GM12878 (cell line): ENCODE measurements around the gene DYSF. TPM values are rescaled to one million over a fixed set of nuclear protein-coding genes. Genes with fewer than 3 reads are reported as not detected.

Experiments
- ATAC-seq: fragments of 200-7000 bp; cut with Tn5 transposase; 3 replicates; pipeline ENCODE4 v1.9.1; 2020; ENCODE audit warnings: mild to moderate bottlenecking, moderate library complexity
- BruUV-seq: library from RNA; stranded (reverse); fragments of 400-500 nt; replicated peaks from 2 replicates; lab custom pipeline; 2021; lab: Mats Ljungman, UMichigan
- CTCF ChIA-PET: fragments of 300-600 bp; sonication (Branson Sonifier 250); formaldehyde crosslinking; extraction: SDS; loops from one replicate; lab custom pipeline; 2021; ENCODE audit warnings: inconsistent platforms; lab: Yijun Ruan, JAX
- POLR2A ChIA-PET: fragments of 350-600 bp; formaldehyde crosslinking; extraction: SDS; loops from one replicate; lab custom pipeline; 2021; ENCODE audit warnings: inconsistent platforms; lab: Charles Lee
- RAD21 ChIA-PET: fragments of 300-600 bp; sonication (Branson Sonifier 250); formaldehyde crosslinking; loops from one replicate; lab custom pipeline; 2023; ENCODE audit warnings: antibody characterized with exemption; ENCODE audit not compliant: unreplicated experiment; lab: Charles Lee
- SMC1A ChIA-PET: fragments of 300-600 bp; sonication (Branson Sonifier 250); formaldehyde crosslinking; loops from one replicate; lab custom pipeline; 2023; ENCODE audit not compliant: unreplicated experiment, uncharacterized antibody; lab: Charles Lee
- DNase-seq: peaks from one replicate; pipeline ENCODE4 v3.0.0-alpha.2; 2011; ENCODE audit warnings: low read depth, low spot score
- FAIRE-seq: peaks from 3 replicates; lab custom pipeline; 2011; peaks lifted over from hg19 to GRCh38; lab: Jason Lieb, UNC
- H2AFZ ChIP-seq: 2 replicates; pipeline ENCODE4 v1.6.0; 2011; ENCODE audit warnings: low read depth, low read length, control low read depth; ENCODE audit not compliant: control insufficient read depth
- H3K27ac ChIP-seq: 2 replicates; pipeline ENCODE4 v1.5.1; 2011; ENCODE audit warnings: control low read depth; ENCODE audit not compliant: control insufficient read depth, insufficient read depth
- H3K27me3 ChIP-seq, 2 experiments: replicated peaks in 1 of 2; 2 replicates each; pipeline versions ENCODE4 v1.6.0 to v1.6.1; 2011; ENCODE audit warnings: low read length in 1 of 2; ENCODE audit not compliant: control insufficient read depth in 2 of 2, insufficient read depth in 2 of 2
- H3K36me3 ChIP-seq, 2 experiments: 2 replicates each; pipeline ENCODE4 v1.5.1; 2011; ENCODE audit warnings: low read length in 1 of 2; ENCODE audit not compliant: control insufficient read depth in 2 of 2, insufficient read depth in 2 of 2
- H3K4me1 ChIP-seq: 2 replicates; pipeline ENCODE4 v1.6.1; 2011; ENCODE audit warnings: mild to moderate bottlenecking, low read length, moderate library complexity, mixed read lengths; ENCODE audit not compliant: control insufficient read depth, insufficient read depth
- H3K4me2 ChIP-seq: 2 replicates; pipeline ENCODE4 v1.6.0; 2011; ENCODE audit warnings: control low read depth; ENCODE audit not compliant: control insufficient read depth, insufficient read depth
- H3K4me3 ChIP-seq: fragments of 200-600 bp; sonication (generic); 2 replicates; pipeline ENCODE4 v1.5.1; 2016
- H3K79me2 ChIP-seq: 2 replicates; pipeline ENCODE4 v1.6.0; 2011; ENCODE audit warnings: low read length; ENCODE audit not compliant: control insufficient read depth, insufficient read depth
- H3K9ac ChIP-seq: 2 replicates; pipeline ENCODE4 v1.8.0; 2011; ENCODE audit warnings: low read length, control low read depth, mixed read lengths; ENCODE audit not compliant: control insufficient read depth, insufficient read depth
- H3K9me3 ChIP-seq: replicated peaks from 3 replicates; pipeline ENCODE4 v1.5.1; 2011; ENCODE audit warnings: mild to moderate bottlenecking, low read length; ENCODE audit not compliant: control insufficient read depth, insufficient read depth
- H4K20me1 ChIP-seq: 2 replicates; pipeline ENCODE4 v1.6.0; 2011; ENCODE audit not compliant: control insufficient read depth, insufficient read depth
- BHLHE40 ChIP-seq, 2 experiments: fragments of 450-650 bp in 1 of 2; IDR thresholded peaks; 2 replicates each; pipeline ENCODE4 v1.6.1; 2011 to 2017; ENCODE audit warnings: low read depth in 2 of 2, borderline replicate concordance in 1 of 2, improper control_type of control experiment in 1 of 2, low read length in 1 of 2, mild to moderate bottlenecking in 1 of 2
- CBX3 ChIP-seq: fragments of 200-600 bp; sonication (generic); IDR thresholded peaks from 2 replicates; pipeline ENCODE4 v1.6.1; 2016; ENCODE audit warnings: low read depth, borderline replicate concordance
- EP300 ChIP-seq, 2 experiments: fragments of 150-350 bp in 1 of 2; IDR thresholded peaks; 2 replicates each; pipeline ENCODE4 v1.6.1; 2011 to 2012; ENCODE audit warnings: low read depth in 2 of 2, low read length in 2 of 2, borderline replicate concordance in 1 of 2, improper control_type of control experiment in 1 of 2, inconsistent platforms in 1 of 2; ENCODE audit not compliant: control insufficient read depth in 1 of 2
- EZH2 ChIP-seq: IDR thresholded peaks from 2 replicates; pipeline ENCODE4 v1.6.1; 2012; ENCODE audit warnings: low read depth, mild to moderate bottlenecking, control low read depth, inconsistent platforms, low read length, borderline replicate concordance; ENCODE audit not compliant: control insufficient read depth
- HDAC2 ChIP-seq: fragments of 200-600 bp; sonication (generic); IDR thresholded peaks from 2 replicates; pipeline ENCODE4 v1.6.1; 2017
- IKZF1 ChIP-seq: fragments of 450-650 bp; conservative IDR thresholded peaks from 2 replicates; pipeline ENCODE4 v1.6.1; 2017; ENCODE audit warnings: antibody characterized with exemption, mild to moderate bottlenecking
- MEF2B ChIP-seq: fragments of 450-650 bp; IDR thresholded peaks from 2 replicates; pipeline ENCODE4 v1.6.1; 2018; ENCODE audit warnings: mild to moderate bottlenecking, moderate library complexity; ENCODE audit not compliant: partially characterized antibody, poor library complexity, severe bottlenecking
- NRF1 ChIP-seq: conservative IDR thresholded peaks from 2 replicates; pipeline ENCODE4 v1.6.1; 2011; ENCODE audit warnings: mild to moderate bottlenecking, low read depth, low read length, improper control_type of control experiment
- RAD51 ChIP-seq: fragments of 450-650 bp; IDR thresholded peaks from 2 replicates; pipeline ENCODE4 v1.6.1; 2016; ENCODE audit warnings: moderate library complexity, mild to moderate bottlenecking, inconsistent platforms
- SMC3 ChIP-seq: IDR thresholded peaks from 2 replicates; pipeline ENCODE4 v1.6.1; 2011; ENCODE audit warnings: low read length, improper control_type of control experiment, borderline replicate concordance
- ZNF274 ChIP-seq: IDR thresholded peaks from one replicate; pipeline ENCODE4 v1.8.0; 2011; ENCODE audit not compliant: insufficient read length, insufficient read depth
- WGBS: methylation state at CpG from one replicate; pipeline ENCODE4 v1.1.6; 2016; ENCODE audit warnings: low lambda C conversion rate; ENCODE audit not compliant: insufficient replicate concordance, insufficient coverage; ENCODE audit errors: missing lambda C conversion rate; 5-methylcytosine and 5-hydroxymethylcytosine counted together
- in situ Hi-C: fragments of 300-500 bp; cut with MboI; formaldehyde crosslinking; loops from 9 replicates; pipeline ENCODE4 v1.14.3; 2018; ENCODE audit warnings: mixed read lengths
- intact Hi-C: fragments of 100-400 bp; cut with micrococcal nuclease; formaldehyde crosslinking; loops from one replicate; pipeline ENCODE4 v1.14.2; 2022; ENCODE audit not compliant: unreplicated experiment
- polyA plus RNA-seq, 11 experiments: library from polyadenylated mRNA; depleted of rRNA in 4 of 11; unstranded in 6 of 11; stranded (reverse) in 5 of 11; fragments of >200 nt; fragmentation: Nextera tagmentation in 4 of 11; fragmentation: Illumina TruSeq in 1 of 11; extraction: Ambion mirVana in 4 of 11; extraction: Trizol in 1 of 11; gene quantifications; 1 replicate in 1 of 11; 2 replicates in 10 of 11; pipeline versions ENCODE4 v1.2.1 to v1.2.3, GENCODE V29; 2011 to 2016; ENCODE audit warnings: inconsistent platforms in 2 of 11, missing spikeins in 2 of 11, low read depth in 1 of 11
- total RNA-seq, 4 experiments: library from RNA; depleted of rRNA in 3 of 4; stranded (reverse); fragments of >200 nt in 3 of 4; fragmentation: Illumina TruSeq in 1 of 4; extraction: Trizol in 1 of 4; gene quantifications; 2 replicates each; pipeline versions ENCODE4 v1.2.1 to v1.2.3, GENCODE V29; 2013 to 2021

DYSF gene
- total and polyA plus RNA-seq, 10 of the 15 experiments (the other 5 are each of a cell fraction or from before 2014, with no cell fraction given) = under 0.01 to 0.15 (median 0.03) TPM; not detected in 7

- ChIA-PET CTCF (no interaction called here), POLR2A (no interaction called here), SMC1A (no interaction called here), RAD21 (no interaction called here)
- no peak overlapping the region for H3K27ac ChIP-seq
- no peaks in the 10 kb centered on the region for H3K79me2 ChIP-seq
- H3K27me3 ChIP-seq = peaks cover 0 to 3% of the 10 kb centered on the region in 2 experiments; a peak in 3 of 4 replicates
- no peak for FAIRE-seq
- no peak overlapping the region for H3K9ac ChIP-seq
- no TSS peak for BruUV-seq
- no peak overlapping the region for H3K4me3 ChIP-seq
- no peak overlapping the region for H3K4me2 ChIP-seq
- H3K4me1 ChIP-seq = no peaks in the 10 kb centered on the region
- no peak for ATAC-seq
- WGBS = 18% methylated on average over 14 of the region's 14 CpGs
- intact Hi-C loops (no loop called here), in situ Hi-C loops (no loop called here)
- TF ChIP-seq EP300 (IDR thresholded peaks at IDR 0.05; ENCODE audit: borderline replicate concordance in 1 of 2, control insufficient read depth in 1 of 2, low read depth in 2 of 2, low read length in 2 of 2) = no peak
- no peak for TF ChIP-seq ZNF274
- TF ChIP-seq BHLHE40 (IDR thresholded peaks at IDR 0.05; ENCODE audit: borderline replicate concordance in 1 of 2, low read depth in 2 of 2, low read length in 1 of 2) = no peak
- TF ChIP-seq SMC3 = no peak
- no peak for TF ChIP-seq IKZF1
- no peaks in the 10 kb centered on the region for H3K9me3 ChIP-seq
- H4K20me1 ChIP-seq = no peaks in the 10 kb centered on the region
- DNase-seq = no peak
- no peaks in the 10 kb centered on the region for H3K36me3 ChIP-seq
- H2AFZ ChIP-seq = no peak overlapping the region
Observed at GRCh38 chr2:71697106-71698004, 244.0 kb downstream of the DYSF start.

DNA sequence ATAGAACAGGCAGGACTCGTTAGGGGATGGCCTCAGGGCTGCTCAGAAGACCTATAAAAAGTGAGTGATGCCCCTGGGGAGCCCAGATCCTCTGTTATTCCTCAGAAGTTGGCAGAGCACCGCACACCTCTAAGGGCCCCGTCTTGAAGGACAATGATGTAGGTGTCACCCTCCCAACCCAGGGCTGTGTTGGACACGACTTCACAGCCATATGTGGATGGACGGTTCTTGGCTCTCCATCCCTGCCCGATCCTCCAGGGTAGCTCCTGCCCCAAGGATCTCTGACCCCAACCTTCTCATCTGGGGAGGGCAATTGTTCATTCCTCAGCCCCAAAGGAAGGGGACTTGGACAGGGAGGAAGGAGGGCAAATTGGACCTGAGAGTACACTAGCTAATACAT lies 246.1 kb downstream of the DYSF start:
- no peaks in the 10 kb centered on the region for H3K9me3 ChIP-seq
- ChIA-PET POLR2A (no interaction called here), CTCF (no interaction called here), SMC1A (no interaction called here), RAD21 (no interaction called here)
- 33% methylated on average over 6 of the region's 6 CpGs for WGBS
- H3K4me3 ChIP-seq = no peak overlapping the region
- no peak overlapping the region for H3K27ac ChIP-seq
- in situ Hi-C loops (no loop called here), intact Hi-C loops (no loop called here)
- DNase-seq (no peak), FAIRE-seq (no peak), ATAC-seq (no peak)
- no peak for TF ChIP-seq NRF1
- no peak for TF ChIP-seq CBX3
- TF ChIP-seq RAD51 = no peak
- no peak for TF ChIP-seq HDAC2
- no peak for TF ChIP-seq EZH2
- no peak for TF ChIP-seq MEF2B
- H3K9ac ChIP-seq = no peak overlapping the region
- H4K20me1 ChIP-seq = no peaks in the 10 kb centered on the region
- BruUV-seq = no TSS peak
- no peaks in the 10 kb centered on the region for H3K36me3 ChIP-seq
- H3K79me2 ChIP-seq = no peaks in the 10 kb centered on the region
- H3K4me1 ChIP-seq = no peaks in the 10 kb centered on the region
- peaks cover 0 to 3% of the 10 kb centered on the region in 2 experiments; a peak in 3 of 4 replicates for H3K27me3 ChIP-seq
- H2AFZ ChIP-seq = no peak overlapping the region
- H3K4me2 ChIP-seq = no peak overlapping the region
